ENCODE measurements around the gene NDUFS2. TPM values are rescaled to one million over a fixed set of nuclear protein-coding genes. Genes with fewer than 3 reads are reported as not detected.

The NDUFS2 gene
- total and polyA plus RNA-seq, 2 experiments from 2014 or later = 183 to 367 TPM

- Histone ChIP-seq H3K27me3 (no peaks in the 10 kb centered on the region), H3K4me1 (ENCODE audit: low read depth) (no peaks in the 10 kb centered on the region), H3K4me3 (no peak overlapping the region), H3K36me3 (no peaks in the 10 kb centered on the region), H3K27ac (no peak overlapping the region), H3K9me3 (ENCODE audit: low read depth) (no peaks in the 10 kb centered on the region)
- TF ChIP-seq CTCF (IDR thresholded peaks at IDR 0.05; ENCODE audit: low read depth, low read length) = no peak
- DNase-seq (ENCODE audit: low read depth in 1 of 2, low spot score in 1 of 2) = no peak
Observed at GRCh38 chr1:161187311-161187710, 14.9 kb upstream of the NDUFS2 start.

- no peak for TF ChIP-seq CTCF (IDR thresholded peaks at IDR 0.05; ENCODE audit: low read depth, low read length)
- no peaks in the 10 kb centered on the region for H3K36me3 ChIP-seq
- H3K27me3 ChIP-seq = no peaks in the 10 kb centered on the region
- no peak overlapping the region for H3K4me3 ChIP-seq
- no peaks in the 10 kb centered on the region for H3K9me3 ChIP-seq (ENCODE audit: low read depth)
- no peaks in the 10 kb centered on the region for H3K4me1 ChIP-seq (ENCODE audit: low read depth)
- DNase-seq (ENCODE audit: low read depth in 1 of 2, low spot score in 1 of 2) = no peak
- no peak overlapping the region for H3K27ac ChIP-seq
Observed at GRCh38 chr1:161188381-161188780, 13.8 kb upstream of the NDUFS2 start.

- Histone ChIP-seq H3K4me1 (ENCODE audit: low read depth) (no peaks in the 10 kb centered on the region), H3K36me3 (no peaks in the 10 kb centered on the region), H3K9me3 (ENCODE audit: low read depth) (no peaks in the 10 kb centered on the region), H3K27me3 (no peaks in the 10 kb centered on the region), H3K4me3 (no peak overlapping the region), H3K27ac (no peak overlapping the region)
- DNase-seq (ENCODE audit: low read depth in 1 of 2, low spot score in 1 of 2) = no peak
- TF ChIP-seq CTCF (IDR thresholded peaks at IDR 0.05; ENCODE audit: low read depth, low read length) = no peak
Observed at GRCh38 chr1:161189036-161189435, 13.1 kb upstream of the NDUFS2 start.

- H3K4me3 ChIP-seq = no peak overlapping the region
- DNase-seq (ENCODE audit: low read depth in 1 of 2, low spot score in 1 of 2) = no peak
- H3K4me1 ChIP-seq (ENCODE audit: low read depth) = no peaks in the 10 kb centered on the region
- H3K27ac ChIP-seq = no peak overlapping the region
- H3K36me3 ChIP-seq = no peaks in the 10 kb centered on the region
- no peaks in the 10 kb centered on the region for H3K27me3 ChIP-seq
- no peaks in the 10 kb centered on the region for H3K9me3 ChIP-seq (ENCODE audit: low read depth)
- no peak for TF ChIP-seq CTCF (IDR thresholded peaks at IDR 0.05; ENCODE audit: low read depth, low read length)
Observed at GRCh38 chr1:161190962-161191521, 11.1 kb upstream of the NDUFS2 start.

GRCh38 chr1:161191971-161192370 is 10.2 kb upstream of the NDUFS2 start:
- Histone ChIP-seq H3K4me1 (ENCODE audit: low read depth) (peaks cover under 1% of the 10 kb centered on the region), H3K27me3 (no peaks in the 10 kb centered on the region), H3K27ac (no peak overlapping the region), H3K36me3 (no peaks in the 10 kb centered on the region), H3K4me3 (no peak overlapping the region), H3K9me3 (ENCODE audit: low read depth) (no peaks in the 10 kb centered on the region)
- TF ChIP-seq CTCF (IDR thresholded peaks at IDR 0.05; ENCODE audit: low read depth, low read length) = no peak
- DNase-seq (ENCODE audit: low read depth in 1 of 2, low spot score in 1 of 2) = no peak
